NT2/D1 (cell line): ENCODE results near the gene TCP11L1.

Experiments
- SUZ12 ChIP-seq: IDR thresholded peaks from 2 replicates; pipeline ENCODE4 v1.6.1; 2011; ENCODE audit not compliant: insufficient read length, insufficient read depth; ENCODE audit errors: extremely low read depth
- ZNF274 ChIP-seq: IDR thresholded peaks from 2 replicates; pipeline ENCODE4 v1.6.1; 2011; ENCODE audit warnings: mild to moderate bottlenecking, low read depth, low read length

DNA sequence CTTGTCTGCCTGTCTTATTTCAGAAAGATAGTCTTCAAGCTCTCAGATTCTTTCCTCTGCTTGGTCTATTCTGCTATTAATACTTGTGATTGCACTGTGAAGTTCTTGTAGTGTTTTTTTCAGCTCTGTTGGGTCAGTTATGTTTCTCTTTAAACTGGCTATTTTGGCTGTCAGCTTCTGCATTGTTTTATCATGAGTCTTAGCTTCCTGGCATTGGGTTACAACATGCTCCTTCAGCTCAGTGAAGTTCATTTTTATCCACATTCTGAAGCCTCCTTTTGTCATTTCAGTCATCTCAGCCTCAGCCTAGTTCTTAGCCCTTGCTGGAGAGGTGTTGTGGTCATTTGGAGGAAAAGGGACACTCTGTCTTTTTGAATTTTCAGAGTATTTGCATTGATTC, 39.2 kb upstream of the TCP11L1 start:
- TF ChIP-seq SUZ12 (no peak), ZNF274 (no peak)
